ENCODE measurements around the gene MTMR4.

GRCh38 chr17:58535431-58535830 lies 21.0 kb upstream of the MTMR4 start:
- TF ChIP-seq YY1 (IDR thresholded peaks at IDR 0.05; ENCODE audit: insufficient read depth, insufficient read length) (no peak), ZNF274 (IDR thresholded peaks at IDR 0.05; ENCODE audit: low read depth, low read length) (no peak)

Measured in NT2/D1 (cell line).